ENCODE results near the gene AVPR1B. TPM values are rescaled to one million over a fixed set of nuclear protein-coding genes. Genes with fewer than 3 reads are reported as not detected.
A peak's percentile ranks its signal among the peaks of the same experiment; 100 is the strongest.

The AVPR1B gene
- total RNA-seq, 2 experiments from 2014 or later: not detected

- H3K36me3 Mint-ChIP-seq (ENCODE audit: low read depth): no peaks in the 10 kb centered on the region
- ChIA-PET CTCF (interaction anchor here (1.5 to 12.4 kb wide), 2 partner anchors 79 to 132 kb away, joined by 7 to 252 read pairs; no protein-coding TSS in a partner anchor), POLR2A (no interaction called here)
- no peak overlapping the region for H3K27ac Mint-ChIP-seq
- H3K27me3 Mint-ChIP-seq (ENCODE audit: low read depth): peaks cover 18% of the 10 kb centered on the region
- ATAC-seq: no peak
- H3K4me1 Mint-ChIP-seq (ENCODE audit: low read depth): no peaks in the 10 kb centered on the region
- H3K4me3 Mint-ChIP-seq: no peak overlapping the region
- DNase-seq: no peak
- H3K9me3 Mint-ChIP-seq (ENCODE audit: insufficient read depth): no peaks in the 10 kb centered on the region
Measured at GRCh38 chr1:206110161-206110560, 7.0 kb downstream of the AVPR1B start.

- DNase-seq: no peak
- CTCF ChIA-PET: interaction anchor here (1.5 to 12.4 kb wide), 2 partner anchors 79 to 132 kb away, joined by 7 to 252 read pairs; no protein-coding TSS in a partner anchor
- H3K4me3 Mint-ChIP-seq: no peak overlapping the region
- POLR2A ChIA-PET: no interaction called here
- H3K9me3 Mint-ChIP-seq (ENCODE audit: insufficient read depth): no peaks in the 10 kb centered on the region
- ATAC-seq: no peak
- H3K27ac Mint-ChIP-seq: no peak overlapping the region
- peaks cover 16% of the 10 kb centered on the region for H3K27me3 Mint-ChIP-seq (ENCODE audit: low read depth)
- H3K36me3 Mint-ChIP-seq (ENCODE audit: low read depth): no peaks in the 10 kb centered on the region
- H3K4me1 Mint-ChIP-seq (ENCODE audit: low read depth): no peaks in the 10 kb centered on the region
Measured at GRCh38 chr1:206109718-206110117, 7.5 kb downstream of the AVPR1B start.

- CTCF ChIA-PET: interaction anchor here (0.8 to 12.4 kb wide), 6 partner anchors 78 to 191 kb away, joined by 3 to 252 read pairs (median 6); no protein-coding TSS in a partner anchor
- Mint-ChIP-seq H3K4me3 (no peak overlapping the region), H3K36me3 (ENCODE audit: low read depth) (no peaks in the 10 kb centered on the region), H3K4me1 (ENCODE audit: low read depth) (no peaks in the 10 kb centered on the region), H3K27me3 (ENCODE audit: low read depth) (peaks cover 7% of the 10 kb centered on the region), H3K9me3 (ENCODE audit: insufficient read depth) (no peaks in the 10 kb centered on the region), H3K27ac (no peak overlapping the region)
- POLR2A ChIA-PET: interaction anchor here (0.7 kb wide), 1 partner anchor 12 kb away, joined by 3 read pairs; no protein-coding TSS in a partner anchor
- DNase-seq: no peak
- ATAC-seq: no peak
Measured at GRCh38 chr1:206108635-206109034, 8.6 kb downstream of the AVPR1B start.

GRCh38 chr1:206107168-206107544 is 10.0 kb downstream of the AVPR1B start:
- ATAC-seq: no peak
- no peaks in the 10 kb centered on the region for H3K9me3 Mint-ChIP-seq (ENCODE audit: insufficient read depth)
- POLR2A ChIA-PET: interaction anchor here (1.4 kb wide), 1 partner anchor 76 kb away, joined by 5 read pairs; no protein-coding TSS in a partner anchor

GRCh38 chr1:206106328-206107167 is 10.6 kb downstream of the AVPR1B start:
- CTCF ChIA-PET: interaction anchor here (0.6 to 12.4 kb wide), 34 partner anchors 9 to 448 kb away, joined by 3 to 252 read pairs (median 5); no protein-coding TSS in a partner anchor
- H3K27me3 Mint-ChIP-seq (ENCODE audit: low read depth): peaks cover 9% of the 10 kb centered on the region
- no peaks in the 10 kb centered on the region for H3K9me3 Mint-ChIP-seq (ENCODE audit: insufficient read depth)
- DNase-seq (peak; percentile 83), ATAC-seq (peak; percentile 89)
- POLR2A ChIA-PET: interaction anchor here (1.4 kb wide), 1 partner anchor 76 kb away, joined by 5 read pairs; no protein-coding TSS in a partner anchor
- H3K36me3 Mint-ChIP-seq (ENCODE audit: low read depth): no peaks in the 10 kb centered on the region
- H3K4me3 Mint-ChIP-seq: no peak overlapping the region
- no peak overlapping the region for H3K27ac Mint-ChIP-seq
- H3K4me1 Mint-ChIP-seq (ENCODE audit: low read depth): no peaks in the 10 kb centered on the region

More at GRCh38 chr1:206107168-206107544, 10.0 kb downstream of the AVPR1B start:
- no peak overlapping the region for H3K4me3 Mint-ChIP-seq
- H3K27ac Mint-ChIP-seq: no peak overlapping the region
- DNase-seq: no peak
- CTCF ChIA-PET: interaction anchor here (0.8 to 12.4 kb wide), 11 partner anchors 8 to 448 kb away, joined by 3 to 252 read pairs (median 6); no protein-coding TSS in a partner anchor
- no peaks in the 10 kb centered on the region for H3K4me1 Mint-ChIP-seq (ENCODE audit: low read depth)
- H3K27me3 Mint-ChIP-seq (ENCODE audit: low read depth): peaks cover 9% of the 10 kb centered on the region
- no peaks in the 10 kb centered on the region for H3K36me3 Mint-ChIP-seq (ENCODE audit: low read depth)

- no peak overlapping the region for H3K4me3 Mint-ChIP-seq
- ChIA-PET CTCF (interaction anchor here (0.9 to 12.4 kb wide), 25 partner anchors 9 to 447 kb away, joined by 3 to 252 read pairs (median 5); no protein-coding TSS in a partner anchor), POLR2A (interaction anchor here (1.4 kb wide), 1 partner anchor 75 kb away, joined by 5 read pairs; no protein-coding TSS in a partner anchor)
- DNase-seq (no peak), ATAC-seq (no peak)
- H3K27me3 Mint-ChIP-seq (ENCODE audit: low read depth): peaks cover 19% of the 10 kb centered on the region
- no peak overlapping the region for H3K27ac Mint-ChIP-seq
- H3K9me3 Mint-ChIP-seq (ENCODE audit: insufficient read depth): no peaks in the 10 kb centered on the region
- no peaks in the 10 kb centered on the region for H3K4me1 Mint-ChIP-seq (ENCODE audit: low read depth)
- H3K36me3 Mint-ChIP-seq (ENCODE audit: low read depth): no peaks in the 10 kb centered on the region
Measured at GRCh38 chr1:206105464-206105995, 11.7 kb downstream of the AVPR1B start.

GRCh38 chr1:206103979-206104378 is 13.2 kb downstream of the AVPR1B start:
- H3K4me3 Mint-ChIP-seq: no peak overlapping the region
- CTCF ChIA-PET: interaction anchor here (1.4 to 12.4 kb wide), 3 partner anchors 48 to 120 kb away, joined by 4 to 252 read pairs (median 6); no protein-coding TSS in a partner anchor
- no peaks in the 10 kb centered on the region for H3K9me3 Mint-ChIP-seq (ENCODE audit: insufficient read depth)
- H3K36me3 Mint-ChIP-seq (ENCODE audit: low read depth): no peaks in the 10 kb centered on the region
- H3K27me3 Mint-ChIP-seq (ENCODE audit: low read depth): peaks cover 26% of the 10 kb centered on the region
- no peak overlapping the region for H3K27ac Mint-ChIP-seq
- POLR2A ChIA-PET: no interaction called here
- ATAC-seq: no peak
- no peaks in the 10 kb centered on the region for H3K4me1 Mint-ChIP-seq (ENCODE audit: low read depth)
- DNase-seq: no peak

- Mint-ChIP-seq H3K4me3 (no peak overlapping the region), H3K36me3 (ENCODE audit: low read depth) (no peaks in the 10 kb centered on the region), H3K4me1 (ENCODE audit: low read depth) (no peaks in the 10 kb centered on the region), H3K9me3 (ENCODE audit: insufficient read depth) (no peaks in the 10 kb centered on the region), H3K27ac (no peak overlapping the region), H3K27me3 (ENCODE audit: low read depth) (peaks cover 27% of the 10 kb centered on the region)
- no peak for ATAC-seq
- DNase-seq: no peak
- ChIA-PET CTCF (interaction anchor here (0.8 to 12.4 kb wide), 8 partner anchors 46 to 184 kb away, joined by 3 to 252 read pairs (median 4); no protein-coding TSS in a partner anchor), POLR2A (no interaction called here)
Measured at GRCh38 chr1:206102292-206102936, 14.8 kb downstream of the AVPR1B start.

- Mint-ChIP-seq H3K27ac (no peak overlapping the region), H3K36me3 (ENCODE audit: low read depth) (no peaks in the 10 kb centered on the region), H3K4me3 (no peak overlapping the region), H3K27me3 (ENCODE audit: low read depth) (peaks cover 30% of the 10 kb centered on the region), H3K9me3 (ENCODE audit: insufficient read depth) (no peaks in the 10 kb centered on the region), H3K4me1 (ENCODE audit: low read depth) (no peaks in the 10 kb centered on the region)
- ATAC-seq (no peak), DNase-seq (no peak)
- CTCF ChIA-PET: interaction anchor here (1.7 to 12.4 kb wide), 2 partner anchors 71 to 124 kb away, joined by 7 to 252 read pairs; no protein-coding TSS in a partner anchor
- POLR2A ChIA-PET: no interaction called here
Measured at GRCh38 chr1:206101351-206102045, 15.7 kb downstream of the AVPR1B start.

GRCh38 chr1:206100226-206100815 is 16.9 kb downstream of the AVPR1B start:
- H3K27ac Mint-ChIP-seq: no peak overlapping the region
- H3K9me3 Mint-ChIP-seq (ENCODE audit: insufficient read depth): no peaks in the 10 kb centered on the region
- H3K4me1 Mint-ChIP-seq (ENCODE audit: low read depth): no peaks in the 10 kb centered on the region
- CTCF ChIA-PET: interaction anchor here (12.4 kb wide), 1 partner anchor 70 kb away, joined by 252 read pairs; no protein-coding TSS in a partner anchor
- ATAC-seq (no peak), DNase-seq (no peak)
- no peak overlapping the region for H3K4me3 Mint-ChIP-seq
- H3K27me3 Mint-ChIP-seq (ENCODE audit: low read depth): peaks cover 30% of the 10 kb centered on the region
- POLR2A ChIA-PET: no interaction called here
- H3K36me3 Mint-ChIP-seq (ENCODE audit: low read depth): no peaks in the 10 kb centered on the region

Data from activated CD8-positive, alpha-beta T cell treated with anti-CD3 and anti-CD28 coated beads, Interleukin-2, amount 10 ng/mL, durations not matched to agents 7 days and 5 days (primary cell).